Stimulated activated CD4-positive, alpha-beta T cell treated with anti-CD3 and anti-CD28 coated beads, Interleukin-1b, Interleukin-23, amount 100 ng/mL, for 1 hour (primary cell): Measurements from ENCODE around the gene VSNL1.
"Not testable (repeated sequence)": the region's sequence is repeated elsewhere in the genome, so short reads cannot be mapped to it uniquely, and the experiment has no call there.

ENCODE experiments used
- DNase-seq, 2 donors: peaks; one replicate each; pipeline ENCODE4 v3.0.0-alpha.2; 2020; ENCODE audit warnings: low read depth in 2 of 2

VSNL1 gene

GRCh38 chr2:17542471-17542870 is 2.0 kb downstream of the VSNL1 start:
- DNase-seq, result no peak

DNA sequence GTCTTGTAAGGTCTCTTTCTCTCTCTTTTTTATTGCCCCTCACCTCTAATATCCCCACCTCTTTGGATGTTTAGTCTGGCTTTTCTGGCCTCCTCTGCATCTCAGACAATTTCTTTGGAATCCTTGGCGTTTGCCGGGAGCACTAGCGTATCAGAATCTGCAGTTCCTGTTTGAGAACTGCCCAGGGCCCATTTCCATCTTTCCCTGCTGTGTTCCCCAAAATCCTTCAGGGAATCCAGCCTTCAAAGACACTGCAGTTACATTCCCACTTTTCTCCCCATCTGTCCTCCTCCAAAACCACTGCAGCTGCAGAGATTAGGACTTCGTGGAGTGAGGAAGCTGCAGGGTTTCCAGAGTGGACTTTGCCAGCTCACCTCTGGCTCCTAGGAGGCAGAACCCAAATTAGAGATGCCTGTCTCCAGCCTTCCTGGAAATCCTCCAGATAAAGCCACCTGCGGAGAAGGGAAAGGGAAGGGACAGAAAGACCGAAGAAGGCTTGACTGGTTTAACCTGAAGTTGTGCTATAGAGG is 2.7 kb downstream of the VSNL1 start:
- DNase-seq, result no peak

- DNase-seq, result no peak
Observed at GRCh38 chr2:17543848-17544247, 3.4 kb downstream of the VSNL1 start.

GRCh38 chr2:17544256-17544655 is 3.8 kb downstream of the VSNL1 start:
- no peak for DNase-seq

GRCh38 chr2:17545680-17546613 is 5.5 kb downstream of the VSNL1 start:
- DNase-seq, result no peak

- no peak for DNase-seq
Observed at GRCh38 chr2:17547237-17547636, 6.7 kb downstream of the VSNL1 start.

DNA sequence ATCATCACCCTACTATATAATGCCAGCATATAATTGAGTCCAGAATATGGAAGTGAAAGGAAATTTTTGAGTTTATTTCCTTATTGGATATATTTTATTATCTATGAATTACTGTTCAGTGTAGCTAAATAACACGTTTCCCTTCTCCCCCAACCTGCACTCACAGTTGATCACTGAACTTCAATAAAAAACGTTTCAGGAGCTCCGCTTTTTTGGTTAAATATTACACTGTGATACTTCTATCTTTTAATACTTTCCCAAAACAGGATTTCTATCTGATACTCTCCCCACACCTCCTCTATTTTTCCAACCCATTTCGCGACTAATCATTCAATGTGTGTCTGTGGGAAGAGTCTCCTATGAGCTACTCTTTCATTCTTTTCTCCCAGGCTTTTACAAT is 7.2 kb downstream of the VSNL1 start:
- no peak for DNase-seq

- DNase-seq, result no peak
Observed at GRCh38 chr2:17550907-17551306, 10.4 kb downstream of the VSNL1 start.

GRCh38 chr2:17555150-17555549 is 14.7 kb downstream of the VSNL1 start:
- DNase-seq, result no peak

- no peak for DNase-seq
Observed at GRCh38 chr2:17557596-17557995, 17.1 kb downstream of the VSNL1 start.

- DNase-seq, result no peak
Observed at GRCh38 chr2:17558053-17558452, 17.6 kb downstream of the VSNL1 start.

- no peak for DNase-seq
Observed at GRCh38 chr2:17558878-17559277, 18.4 kb downstream of the VSNL1 start.

GRCh38 chr2:17565726-17566125 is 25.2 kb downstream of the VSNL1 start:
- DNase-seq, result not testable (repeated sequence)

DNA sequence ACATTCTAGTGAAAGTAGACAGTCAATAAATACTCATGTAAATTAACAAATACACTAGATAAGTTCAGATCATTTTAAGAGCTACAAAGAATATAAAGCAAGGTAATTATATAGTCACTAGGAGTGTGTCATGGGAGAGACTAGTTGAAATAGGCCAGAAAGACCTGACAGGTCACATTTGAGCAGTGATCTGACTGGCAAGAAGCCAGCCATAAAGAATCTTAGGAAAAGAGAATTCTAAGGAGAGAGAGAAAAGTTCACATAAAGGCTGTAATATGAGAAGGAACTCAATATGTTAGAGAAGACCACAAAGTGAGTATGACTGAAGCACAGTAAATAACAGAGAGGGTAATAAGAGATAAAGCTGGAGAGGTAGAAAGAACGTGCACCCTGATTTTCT is 31.2 kb downstream of the VSNL1 start:
- no peak for DNase-seq

DNA sequence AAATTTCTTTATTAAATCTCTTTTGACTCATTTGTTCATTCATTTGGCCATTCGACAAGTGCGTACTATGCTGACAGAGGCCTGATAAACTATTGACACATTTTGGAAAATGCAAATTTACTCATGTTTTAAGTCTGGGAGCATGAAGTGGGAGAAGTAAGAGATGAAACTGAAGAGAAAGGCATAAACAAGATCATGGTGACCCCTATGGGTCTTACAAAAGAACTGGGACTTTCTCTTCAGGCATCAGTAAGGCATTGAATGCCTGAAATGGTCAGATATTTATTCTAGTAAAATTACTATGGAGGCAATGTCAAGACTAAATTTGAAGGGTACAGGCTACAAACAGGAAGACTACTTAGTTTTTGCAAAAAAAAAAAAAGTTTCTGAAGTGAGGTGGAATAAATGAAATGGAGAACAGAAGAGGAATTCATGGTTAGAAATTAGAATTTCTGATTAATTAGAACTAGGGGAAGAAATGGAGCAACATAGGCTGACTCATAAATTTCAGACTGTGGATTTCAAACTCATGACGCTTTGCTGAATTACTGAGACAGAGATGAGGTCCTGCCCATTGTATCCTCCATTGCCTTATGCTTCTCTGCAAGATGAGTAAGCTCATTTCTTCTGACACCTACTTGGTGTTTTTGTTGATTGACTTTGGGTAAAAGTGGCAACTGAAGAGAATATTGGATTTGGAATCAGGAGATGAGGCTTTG is 32.7 kb downstream of the VSNL1 start:
- DNase-seq, result no peak

DNA sequence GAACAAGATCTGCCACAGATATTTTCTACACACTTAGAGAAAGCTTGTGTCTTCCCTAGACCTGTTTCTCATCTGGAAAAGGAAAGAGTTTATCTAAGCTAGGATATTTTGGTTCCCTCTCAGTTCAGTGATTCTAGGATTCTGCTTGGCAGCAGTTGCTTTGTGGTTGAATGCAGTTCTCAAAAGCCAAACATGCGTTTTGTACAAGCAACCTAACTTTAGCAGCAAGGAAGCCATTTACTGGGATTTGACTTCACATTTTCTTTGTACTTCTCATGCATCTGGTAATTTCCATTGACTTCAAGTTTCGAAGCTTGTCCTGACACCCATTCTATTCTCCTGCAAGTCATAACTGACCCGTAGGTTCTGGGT is 33.3 kb downstream of the VSNL1 start:
- no peak for DNase-seq

DNA sequence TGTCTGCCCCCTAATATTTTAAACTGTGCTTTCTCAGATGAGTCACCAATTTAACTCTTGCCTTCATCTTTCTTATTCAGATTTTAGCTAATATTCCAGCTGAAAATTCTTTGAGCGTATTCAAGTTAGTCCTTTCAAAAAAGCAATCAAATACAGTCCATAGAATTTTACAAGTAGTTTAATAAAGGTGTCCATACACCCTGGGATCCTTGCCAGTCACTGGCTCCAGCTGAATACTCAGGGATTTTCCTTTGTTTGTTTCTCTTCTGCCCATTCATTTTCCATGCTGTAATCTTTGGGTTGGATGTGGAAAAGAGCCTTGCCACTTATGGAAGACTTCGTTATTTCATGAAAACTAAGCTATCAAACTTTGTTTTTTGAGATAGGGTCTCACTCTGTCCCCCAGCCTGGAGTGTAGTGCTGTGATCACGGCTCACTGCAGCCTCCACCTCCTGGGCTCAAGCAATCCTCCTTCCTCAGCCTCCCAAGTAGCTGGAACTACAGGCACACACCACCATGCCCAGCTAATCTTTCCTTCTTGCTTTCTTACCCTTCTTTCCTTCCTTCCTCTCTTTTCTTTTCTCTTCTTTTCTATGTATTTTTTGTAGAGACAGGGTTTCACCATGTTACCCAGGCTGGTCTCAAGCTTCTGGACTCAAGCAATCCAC is 34.0 kb downstream of the VSNL1 start:
- no peak for DNase-seq

DNA sequence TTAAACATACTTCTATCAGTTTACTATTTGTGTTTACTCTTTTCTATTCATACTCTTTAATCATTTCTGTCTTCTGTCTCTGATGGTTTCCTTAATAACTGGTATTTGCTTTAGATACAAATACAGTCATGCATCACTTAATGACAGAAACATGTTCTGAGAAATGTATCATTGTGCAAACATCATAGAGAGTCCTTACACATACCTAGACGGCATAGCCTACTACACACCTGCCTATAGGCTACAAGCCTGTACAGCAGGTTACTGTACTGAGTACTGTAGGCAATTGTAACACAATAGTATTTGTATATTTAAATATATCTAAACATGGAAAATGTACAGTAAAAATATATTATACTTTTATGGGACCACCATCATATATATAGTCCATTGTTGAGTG is 36.3 kb downstream of the VSNL1 start:
- no peak for DNase-seq

DNA sequence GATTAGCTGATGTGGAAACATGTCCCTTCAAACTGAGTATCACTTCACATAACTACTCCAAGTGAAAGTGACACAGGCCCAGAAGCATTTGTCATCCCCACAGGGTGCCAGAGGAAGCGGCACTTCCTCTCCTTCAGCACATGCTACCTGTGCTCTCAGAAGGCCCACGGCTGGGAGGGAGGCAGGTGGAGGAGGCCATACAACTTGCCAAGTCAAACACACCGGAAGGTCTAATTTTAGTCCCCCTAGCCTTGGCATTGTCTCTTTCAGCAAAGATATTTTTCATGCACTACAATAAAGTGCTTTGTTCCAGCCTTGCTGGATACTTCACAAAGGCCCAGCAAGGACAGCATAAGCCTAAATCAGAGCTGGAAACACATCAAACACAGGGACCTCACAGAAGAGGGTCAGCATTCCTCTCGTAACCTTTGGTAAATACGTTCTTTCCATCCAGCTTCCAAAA is 38.0 kb downstream of the VSNL1 start:
- DNase-seq, result no peak

DNA sequence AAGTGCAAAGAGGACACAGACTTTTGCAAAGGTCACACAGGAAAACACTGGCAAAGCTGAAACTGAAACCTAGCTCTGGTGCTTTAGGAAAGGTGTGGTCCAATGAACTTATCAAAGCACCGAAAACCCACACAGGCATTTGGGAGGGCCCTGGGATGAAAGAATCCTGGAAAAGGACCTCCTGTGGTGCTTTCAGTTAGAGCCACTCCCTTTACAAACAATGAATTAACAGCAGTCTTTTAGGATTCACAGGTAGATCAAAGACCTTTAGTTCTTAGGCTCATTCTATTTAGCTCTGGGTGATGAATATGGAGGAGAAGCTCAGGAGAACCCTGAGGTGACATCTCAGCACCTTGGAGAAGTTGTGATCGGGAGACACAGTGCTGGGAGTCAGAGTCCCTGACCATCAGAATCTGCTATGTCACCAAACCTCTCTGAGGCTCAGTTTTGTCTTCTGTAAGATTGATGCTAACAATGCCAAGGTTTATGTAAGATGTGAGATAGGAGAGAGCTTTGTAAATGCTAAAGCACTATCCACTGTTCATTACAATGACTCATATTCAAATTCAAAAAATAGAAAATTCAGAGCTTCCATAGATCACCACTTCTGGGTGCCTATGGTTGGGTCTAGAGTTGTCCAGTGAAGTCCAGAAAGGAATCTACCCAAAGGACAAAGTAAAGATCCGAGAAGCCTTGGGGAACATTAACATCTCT is 39.3 kb downstream of the VSNL1 start:
- no peak for DNase-seq

- no peak for DNase-seq
Observed at GRCh38 chr2:17580319-17580715, 39.8 kb downstream of the VSNL1 start.

GRCh38 chr2:17581831-17582230 is 41.3 kb downstream of the VSNL1 start:
- no peak for DNase-seq
